ENCODE results near the gene ERAP2. TPM values are rescaled to one million over a fixed set of nuclear protein-coding genes. Genes with fewer than 3 reads are reported as not detected.

Gene ERAP2
- total RNA-seq, 1 donor from 2014 or later: not detected

- peaks cover 8% of the 10 kb centered on the region for H3K4me1 Mint-ChIP-seq (ENCODE audit: low read depth)
- DNase-seq (ENCODE audit: low spot score, unreplicated experiment): no peak
- H3K27me3 Mint-ChIP-seq: no peaks in the 10 kb centered on the region
- H3K4me3 Mint-ChIP-seq (ENCODE audit: low read depth): no peak overlapping the region
- peak overlapping the region; percentile 1 for H3K27ac Mint-ChIP-seq
- TF ChIP-seq, protein P1, sequence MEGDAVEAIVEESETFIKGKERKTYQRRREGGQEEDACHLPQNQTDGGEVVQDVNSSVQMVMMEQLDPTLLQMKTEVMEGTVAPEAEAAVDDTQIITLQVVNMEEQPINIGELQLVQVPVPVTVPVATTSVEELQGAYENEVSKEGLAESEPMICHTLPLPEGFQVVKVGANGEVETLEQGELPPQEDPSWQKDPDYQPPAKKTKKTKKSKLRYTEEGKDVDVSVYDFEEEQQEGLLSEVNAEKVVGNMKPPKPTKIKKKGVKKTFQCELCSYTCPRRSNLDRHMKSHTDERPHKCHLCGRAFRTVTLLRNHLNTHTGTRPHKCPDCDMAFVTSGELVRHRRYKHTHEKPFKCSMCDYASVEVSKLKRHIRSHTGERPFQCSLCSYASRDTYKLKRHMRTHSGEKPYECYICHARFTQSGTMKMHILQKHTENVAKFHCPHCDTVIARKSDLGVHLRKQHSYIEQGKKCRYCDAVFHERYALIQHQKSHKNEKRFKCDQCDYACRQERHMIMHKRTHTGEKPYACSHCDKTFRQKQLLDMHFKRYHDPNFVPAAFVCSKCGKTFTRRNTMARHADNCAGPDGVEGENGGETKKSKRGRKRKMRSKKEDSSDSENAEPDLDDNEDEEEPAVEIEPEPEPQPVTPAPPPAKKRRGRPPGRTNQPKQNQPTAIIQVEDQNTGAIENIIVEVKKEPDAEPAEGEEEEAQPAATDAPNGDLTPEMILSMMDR (IDR thresholded peaks at IDR 0.05; ENCODE audit: unreplicated experiment): no peak
- no peaks in the 10 kb centered on the region for H3K36me3 Mint-ChIP-seq (ENCODE audit: insufficient read depth)
- H3K9me3 Mint-ChIP-seq (ENCODE audit: low read depth): no peaks in the 10 kb centered on the region
Measured at GRCh38 chr5:96968614-96969013, 92.3 kb downstream of the ERAP2 start.

Other genes starting within 250 kb of the ERAP2 start
- 97.0 and 111 TPM in 2 replicates for gene CAST, start 214.1 kb upstream of the ERAP2 start, total RNA-seq
- 31.9 and 37.9 TPM in 2 replicates for gene ERAP1, start 68.6 kb upstream of the ERAP2 start, total RNA-seq
- 24.2 and 25.6 TPM in 2 replicates for gene LNPEP, start 59.6 kb downstream of the ERAP2 start, total RNA-seq

Measured in progenitor cell of endocrine pancreas (in vitro differentiated cells).